ENCODE results near the gene USP24.

The USP24 gene

DNA sequence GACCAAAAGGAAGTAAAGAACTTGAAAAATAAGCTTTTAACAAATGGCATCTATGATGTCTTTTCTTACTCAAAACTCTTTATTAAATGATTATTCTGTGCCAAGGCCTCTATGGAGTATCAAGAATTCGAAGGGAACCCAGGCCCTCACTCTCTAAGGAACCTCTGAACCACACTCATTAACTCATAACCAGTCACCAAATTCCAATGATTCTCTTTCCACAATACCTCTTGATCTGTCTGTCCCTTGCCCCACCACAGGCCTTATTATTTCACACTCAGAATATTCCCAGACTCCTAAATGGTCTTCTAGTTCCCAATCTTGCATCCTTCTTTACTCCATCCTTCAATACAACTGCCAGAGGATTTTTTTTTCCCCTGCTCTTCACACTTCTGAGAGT is 138.8 kb downstream of the USP24 start:
- H3K27ac ChIP-seq, result no peak overlapping the region
- TF ChIP-seq CTCF (conservative IDR thresholded peaks at IDR 0.05) (no peak), ZFX (IDR thresholded peaks at IDR 0.05) (no peak)

GRCh38 chr1:55074455-55074854 is 140.7 kb downstream of the USP24 start:
- H3K27ac ChIP-seq, result no peak overlapping the region
- TF ChIP-seq CTCF (conservative IDR thresholded peaks at IDR 0.05) (no peak), ZFX (IDR thresholded peaks at IDR 0.05) (no peak)

GRCh38 chr1:55073187-55073916 is 141.8 kb downstream of the USP24 start:
- TF ChIP-seq CTCF (conservative IDR thresholded peaks at IDR 0.05) (no peak), ZFX (IDR thresholded peaks at IDR 0.05) (no peak)
- no peak overlapping the region for H3K27ac ChIP-seq

GRCh38 chr1:55071477-55071876 is 143.7 kb downstream of the USP24 start:
- H3K27ac ChIP-seq, result no peak overlapping the region
- TF ChIP-seq CTCF (conservative IDR thresholded peaks at IDR 0.05) (peak; percentile 78), ZFX (IDR thresholded peaks at IDR 0.05) (no peak)

DNA sequence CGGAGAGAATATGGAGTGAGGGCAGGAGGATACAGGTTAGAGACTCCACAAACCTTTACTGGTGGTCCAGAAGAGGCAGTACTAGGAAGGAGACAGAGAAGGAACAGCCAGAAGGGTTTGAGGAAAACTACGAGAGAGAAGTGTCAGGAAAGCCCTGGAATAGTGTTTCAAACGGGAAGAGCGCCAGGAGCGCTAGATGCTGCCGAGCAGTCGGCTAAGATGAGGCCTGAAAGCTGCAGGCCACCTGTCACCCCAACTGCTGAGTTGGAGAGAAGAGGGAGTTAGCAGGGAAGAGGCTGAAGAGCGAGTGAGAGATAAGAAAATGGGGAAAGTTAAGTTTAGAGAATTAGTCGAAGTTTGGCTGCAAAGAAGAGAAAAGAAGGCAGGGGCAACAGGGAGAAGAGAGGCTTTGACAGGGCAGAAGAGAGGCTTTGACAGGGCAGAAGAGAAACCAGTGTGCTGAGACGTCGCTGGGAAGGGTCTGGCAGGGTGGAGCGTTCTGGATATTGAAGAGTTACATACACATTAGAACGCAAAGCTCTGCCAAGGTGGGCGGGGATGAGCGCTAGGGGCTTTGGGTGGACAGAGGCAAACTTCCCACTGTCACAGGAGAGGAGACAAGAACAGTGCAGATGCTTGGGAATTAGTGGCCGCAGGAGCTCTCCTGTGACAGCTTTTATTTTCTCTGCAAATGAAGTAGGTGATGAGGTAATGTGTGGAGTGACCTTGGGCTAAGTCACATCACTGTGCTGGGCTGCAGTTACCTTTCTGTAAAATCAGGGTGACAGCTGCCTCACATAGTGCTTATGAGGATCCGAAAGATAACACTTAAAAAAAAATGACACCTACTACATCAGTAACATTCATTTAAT is 144.6 kb downstream of the USP24 start:
- TF ChIP-seq CTCF (conservative IDR thresholded peaks at IDR 0.05) (no peak), ZFX (IDR thresholded peaks at IDR 0.05) (no peak)
- H3K27ac ChIP-seq, result no peak overlapping the region

DNA sequence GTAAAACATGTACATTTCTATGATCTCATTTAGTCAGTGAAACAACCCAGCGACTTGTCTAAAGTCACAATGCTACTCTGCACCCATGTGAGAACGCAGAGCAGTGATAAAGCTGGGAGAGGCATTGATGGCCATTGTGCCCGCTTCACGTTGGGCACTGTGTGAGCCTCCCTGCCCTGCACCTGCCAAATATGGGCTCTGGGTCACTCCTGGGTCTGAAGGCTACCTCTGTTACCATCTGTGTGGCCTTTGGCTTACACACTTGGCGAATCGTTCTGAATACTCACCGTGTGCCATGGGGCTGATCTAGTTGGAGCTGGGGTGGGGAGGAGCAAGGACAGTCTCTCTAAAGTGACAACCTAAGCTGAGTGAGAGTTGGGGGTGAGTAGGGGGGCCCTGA is 145.9 kb downstream of the USP24 start:
- no peak for TF ChIP-seq ZFX (IDR thresholded peaks at IDR 0.05)
- no peak for TF ChIP-seq CTCF (conservative IDR thresholded peaks at IDR 0.05)

DNA sequence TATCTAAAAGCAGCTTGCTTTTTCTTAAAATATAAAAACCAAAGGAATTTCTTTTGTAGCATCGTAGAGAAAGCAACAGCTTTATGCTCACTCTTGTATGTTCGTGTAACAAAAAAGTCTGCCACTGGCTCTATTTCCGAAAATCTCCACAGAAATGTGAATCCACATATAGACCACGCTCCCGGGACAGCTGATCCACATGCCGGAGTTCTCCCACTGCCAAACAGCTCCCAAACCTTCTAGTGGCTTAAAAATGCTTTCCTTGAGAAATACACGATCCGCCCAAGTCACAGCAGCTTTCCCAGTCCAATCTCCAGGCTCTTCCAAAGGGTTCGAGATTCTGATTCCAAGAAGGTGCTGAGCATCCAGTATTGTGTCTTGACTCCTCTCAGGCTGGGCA is 146.5 kb downstream of the USP24 start:
- no peak for TF ChIP-seq ZFX (IDR thresholded peaks at IDR 0.05)
- H3K27ac ChIP-seq, result no peak overlapping the region

More for the DNA sequence above, 145.9 kb downstream of the USP24 start:
- no peak overlapping the region for H3K27ac ChIP-seq

Data from C4-2B (cell line).